Left ventricle myocardium inferior (tissue), 1 donor: ENCODE results near the gene LTBP1. TPM values are rescaled to one million over a fixed set of nuclear protein-coding genes. Genes with fewer than 3 reads are reported as not detected.

ENCODE experiments used
- DNase-seq: peaks from one replicate; pipeline ENCODE4 v3.0.0-alpha.2; 2020
- H3K27ac ChIP-seq: fragments of 200-600 bp; replicated peaks from 2 replicates; pipeline ENCODE4 v1.8.0; 2021
- H3K27me3 ChIP-seq: fragments of 200-600 bp; 2 replicates; pipeline ENCODE4 v1.8.0; 2021; ENCODE audit warnings: low read depth
- H3K36me3 ChIP-seq: fragments of 200-600 bp; 2 replicates; pipeline ENCODE4 v1.8.0; 2021
- H3K4me1 ChIP-seq: fragments of 200-600 bp; 2 replicates; pipeline ENCODE4 v1.8.0; 2021
- H3K4me3 ChIP-seq: fragments of 200-600 bp; 2 replicates; pipeline ENCODE4 v1.8.0; 2021; ENCODE audit warnings: mild to moderate bottlenecking, moderate library complexity
- H3K9me3 ChIP-seq: fragments of 200-600 bp; replicated peaks from 2 replicates; pipeline ENCODE4 v1.8.0; 2021
- intact Hi-C: fragments of 100-400 bp; cut with micrococcal nuclease; formaldehyde crosslinking; loops from one replicate; pipeline ENCODE4 v1.11.0; 2022
- total RNA-seq: library from RNA; stranded (reverse); fragmentation: NEBNext Ultra II Directional; extraction: Animal tissue kit (Norgen Biotek cat#: 25700); gene quantifications from one replicate; pipeline ENCODE4 v1.2.1, GENCODE V29; 2021
- TF ChIP-seq, protein P1 (sequence below): fragments of 200-600 bp; IDR thresholded peaks from 2 replicates; pipeline ENCODE4 v1.8.0; 2021; ENCODE audit warnings: antibody characterized with exemption, mild to moderate bottlenecking, borderline replicate concordance
- donor health status: DM: no; HTN: yes; CAD: no; lungs with severe emphysema.

Gene LTBP1
- total RNA-seq, 1 donor from 2014 or later: 88.9 TPM

GRCh38 chr2:33188799-33189198 lies 242.0 kb downstream of the LTBP1 start:
- H3K27me3 ChIP-seq: no peaks in the 10 kb centered on the region
- no peaks in the 10 kb centered on the region for H3K9me3 ChIP-seq
- H3K4me3 ChIP-seq: no peak overlapping the region
- no peak for DNase-seq
- H3K27ac ChIP-seq: no peak overlapping the region
- TF ChIP-seq, protein P1, sequence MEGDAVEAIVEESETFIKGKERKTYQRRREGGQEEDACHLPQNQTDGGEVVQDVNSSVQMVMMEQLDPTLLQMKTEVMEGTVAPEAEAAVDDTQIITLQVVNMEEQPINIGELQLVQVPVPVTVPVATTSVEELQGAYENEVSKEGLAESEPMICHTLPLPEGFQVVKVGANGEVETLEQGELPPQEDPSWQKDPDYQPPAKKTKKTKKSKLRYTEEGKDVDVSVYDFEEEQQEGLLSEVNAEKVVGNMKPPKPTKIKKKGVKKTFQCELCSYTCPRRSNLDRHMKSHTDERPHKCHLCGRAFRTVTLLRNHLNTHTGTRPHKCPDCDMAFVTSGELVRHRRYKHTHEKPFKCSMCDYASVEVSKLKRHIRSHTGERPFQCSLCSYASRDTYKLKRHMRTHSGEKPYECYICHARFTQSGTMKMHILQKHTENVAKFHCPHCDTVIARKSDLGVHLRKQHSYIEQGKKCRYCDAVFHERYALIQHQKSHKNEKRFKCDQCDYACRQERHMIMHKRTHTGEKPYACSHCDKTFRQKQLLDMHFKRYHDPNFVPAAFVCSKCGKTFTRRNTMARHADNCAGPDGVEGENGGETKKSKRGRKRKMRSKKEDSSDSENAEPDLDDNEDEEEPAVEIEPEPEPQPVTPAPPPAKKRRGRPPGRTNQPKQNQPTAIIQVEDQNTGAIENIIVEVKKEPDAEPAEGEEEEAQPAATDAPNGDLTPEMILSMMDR: no peak
- intact Hi-C loops: no loop called here
- peaks cover 47% of the 10 kb centered on the region for H3K36me3 ChIP-seq
- peaks cover 6% of the 10 kb centered on the region for H3K4me1 ChIP-seq

GRCh38 chr2:33190393-33190937 lies 243.7 kb downstream of the LTBP1 start:
- intact Hi-C loops: no loop called here
- H3K27ac ChIP-seq: no peak overlapping the region
- H3K4me1 ChIP-seq: no peaks in the 10 kb centered on the region
- no peak for DNase-seq
- no peaks in the 10 kb centered on the region for H3K27me3 ChIP-seq
- no peak overlapping the region for H3K4me3 ChIP-seq
- TF ChIP-seq, protein P1: no peak
- no peaks in the 10 kb centered on the region for H3K9me3 ChIP-seq
- peaks cover 48% of the 10 kb centered on the region for H3K36me3 ChIP-seq

GRCh38 chr2:33195891-33196290 lies 249.1 kb downstream of the LTBP1 start:
- Histone ChIP-seq H3K27ac (no peak overlapping the region), H3K27me3 (no peaks in the 10 kb centered on the region), H3K9me3 (no peaks in the 10 kb centered on the region), H3K36me3 (peaks cover 15% of the 10 kb centered on the region), H3K4me1 (peaks cover 8% of the 10 kb centered on the region), H3K4me3 (no peak overlapping the region)
- intact Hi-C loops: no loop called here
- no peak for DNase-seq
- TF ChIP-seq, protein P1: no peak

DNA sequence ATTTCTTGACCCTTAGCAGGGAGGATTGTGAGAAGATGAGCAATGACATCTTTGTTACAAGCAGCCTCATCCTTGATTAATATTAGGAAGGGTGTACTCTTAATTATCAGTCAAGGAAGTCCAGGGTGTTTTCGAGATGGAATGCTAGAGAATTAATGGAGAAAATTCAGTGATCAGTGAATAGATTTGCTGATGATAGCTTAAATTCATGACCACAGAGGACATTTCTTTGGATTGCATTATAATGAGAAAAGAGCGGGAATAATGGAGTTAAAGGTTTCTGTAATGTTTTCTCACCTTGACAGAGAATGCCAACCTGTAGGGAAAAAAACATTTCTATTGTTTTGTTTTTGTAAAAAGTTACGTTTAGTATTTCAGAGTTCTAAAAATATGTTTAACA lies 249.9 kb downstream of the LTBP1 start:
- Histone ChIP-seq H3K9me3 (no peaks in the 10 kb centered on the region), H3K27ac (no peak overlapping the region), H3K4me1 (peaks cover 8% of the 10 kb centered on the region), H3K4me3 (no peak overlapping the region), H3K27me3 (no peaks in the 10 kb centered on the region), H3K36me3 (peaks cover 15% of the 10 kb centered on the region)
- TF ChIP-seq, protein P1: no peak
- no peak for DNase-seq
- intact Hi-C loops: no loop called here

DNA sequence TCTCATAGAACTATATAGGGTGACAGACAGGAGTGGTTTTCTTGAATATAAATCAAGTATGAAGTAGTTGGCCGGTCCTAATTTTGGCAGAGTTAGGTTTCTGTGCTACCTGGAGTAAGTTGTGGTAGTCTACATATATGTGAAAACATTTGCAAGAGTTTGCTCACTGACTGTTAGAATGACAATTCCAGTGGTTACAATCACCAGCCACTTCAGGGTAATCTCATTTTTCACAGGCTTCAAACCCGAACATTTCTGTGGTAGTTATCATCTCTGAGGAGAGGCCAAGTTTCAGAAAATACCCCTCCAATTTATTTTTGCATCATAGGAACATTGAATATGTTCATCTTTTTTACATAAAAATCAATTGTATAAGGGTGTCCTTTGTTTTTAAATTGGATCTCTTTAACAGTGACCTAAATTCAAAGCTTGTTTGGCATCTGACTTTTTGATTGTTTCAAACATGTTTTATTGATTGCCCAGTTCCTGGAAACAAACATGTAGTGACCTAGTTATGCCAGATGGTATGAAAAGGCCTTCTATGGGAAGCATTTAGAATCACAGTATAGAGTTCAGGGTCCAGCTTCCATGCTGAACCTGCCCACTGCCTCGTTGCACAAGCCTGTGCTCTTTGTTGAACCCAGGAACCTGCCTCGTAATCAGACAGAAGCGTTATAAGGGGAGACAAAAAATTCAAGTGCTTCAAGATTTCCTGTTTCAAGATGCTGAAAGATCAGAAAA lies 250.6 kb downstream of the LTBP1 start:
- H3K27me3 ChIP-seq: no peaks in the 10 kb centered on the region
- peaks cover 13% of the 10 kb centered on the region for H3K4me1 ChIP-seq
- no peak for DNase-seq
- TF ChIP-seq, protein P1: no peak
- intact Hi-C loops: no loop called here
- H3K36me3 ChIP-seq: peaks cover 15% of the 10 kb centered on the region
- H3K27ac ChIP-seq: no peak overlapping the region
- H3K9me3 ChIP-seq: no peaks in the 10 kb centered on the region
- H3K4me3 ChIP-seq: no peak overlapping the region
